HG03135 (cell line): ENCODE data around the gene UBE2G2.
A peak's percentile ranks its signal among the peaks of the same experiment; 100 is the strongest.

ENCODE experiments used
- ATAC-seq: cut with Tn5 transposase; IDR thresholded peaks from one replicate; pipeline ENCODE4 v1.9.1; 2021; ENCODE audit warnings: mild to moderate bottlenecking, moderate library complexity; ENCODE audit not compliant: unreplicated experiment

Gene UBE2G2

GRCh38 chr21:44801468-44802395 lies at the start of gene UBE2G2:
Gene UBE2G2, minus strand, starts transcription at chr21:44801820. Its CDS starts 72 bp downstream, at chr21:44801748.
- ATAC-seq, result peak; percentile 66

GRCh38 chr21:44850905-44851657 lies 49.5 kb upstream of the UBE2G2 start:
- ATAC-seq, result no peak

GRCh38 chr21:44850208-44850800 lies 48.7 kb upstream of the UBE2G2 start:
- no peak for ATAC-seq

GRCh38 chr21:44849616-44850130 lies 48.1 kb upstream of the UBE2G2 start:
- no peak for ATAC-seq

GRCh38 chr21:44848821-44849521 lies 47.4 kb upstream of the UBE2G2 start:
- no peak for ATAC-seq

- no peak for ATAC-seq
Measured at GRCh38 chr21:44847261-44848056, 45.8 kb upstream of the UBE2G2 start.

GRCh38 chr21:44846485-44847260 lies 45.1 kb upstream of the UBE2G2 start:
- no peak for ATAC-seq

GRCh38 chr21:44846224-44846484 lies 44.5 kb upstream of the UBE2G2 start:
- ATAC-seq, result no peak

GRCh38 chr21:44845418-44846223 lies 44.0 kb upstream of the UBE2G2 start:
- peak; percentile 55 for ATAC-seq

- ATAC-seq, result no peak
Measured at GRCh38 chr21:44844256-44844655, 42.6 kb upstream of the UBE2G2 start.

- ATAC-seq, result no peak
Measured at GRCh38 chr21:44842721-44843445, 41.3 kb upstream of the UBE2G2 start.

GRCh38 chr21:44842087-44842486 lies 40.5 kb upstream of the UBE2G2 start:
- ATAC-seq, result no peak

- no peak for ATAC-seq
Measured at GRCh38 chr21:44840771-44841170, 39.2 kb upstream of the UBE2G2 start.

GRCh38 chr21:44838951-44839350 lies 37.3 kb upstream of the UBE2G2 start:
- no peak for ATAC-seq

- no peak for ATAC-seq
Measured at GRCh38 chr21:44838039-44838895, 36.6 kb upstream of the UBE2G2 start.

GRCh38 chr21:44837537-44837936 lies 35.9 kb upstream of the UBE2G2 start:
- ATAC-seq, result no peak
